NCI-H524 (cell line): ENCODE data around the gene HDAC8.
"Not testable (repeated sequence)": the region's sequence is repeated elsewhere in the genome, so short reads cannot be mapped to it uniquely, and the experiment has no call there.

Source experiments
- DNase-seq, 2 experiments: peaks; one replicate each; lab custom pipeline; 2025; lab: John Stamatoyannopoulos, UW

The HDAC8 gene

DNA sequence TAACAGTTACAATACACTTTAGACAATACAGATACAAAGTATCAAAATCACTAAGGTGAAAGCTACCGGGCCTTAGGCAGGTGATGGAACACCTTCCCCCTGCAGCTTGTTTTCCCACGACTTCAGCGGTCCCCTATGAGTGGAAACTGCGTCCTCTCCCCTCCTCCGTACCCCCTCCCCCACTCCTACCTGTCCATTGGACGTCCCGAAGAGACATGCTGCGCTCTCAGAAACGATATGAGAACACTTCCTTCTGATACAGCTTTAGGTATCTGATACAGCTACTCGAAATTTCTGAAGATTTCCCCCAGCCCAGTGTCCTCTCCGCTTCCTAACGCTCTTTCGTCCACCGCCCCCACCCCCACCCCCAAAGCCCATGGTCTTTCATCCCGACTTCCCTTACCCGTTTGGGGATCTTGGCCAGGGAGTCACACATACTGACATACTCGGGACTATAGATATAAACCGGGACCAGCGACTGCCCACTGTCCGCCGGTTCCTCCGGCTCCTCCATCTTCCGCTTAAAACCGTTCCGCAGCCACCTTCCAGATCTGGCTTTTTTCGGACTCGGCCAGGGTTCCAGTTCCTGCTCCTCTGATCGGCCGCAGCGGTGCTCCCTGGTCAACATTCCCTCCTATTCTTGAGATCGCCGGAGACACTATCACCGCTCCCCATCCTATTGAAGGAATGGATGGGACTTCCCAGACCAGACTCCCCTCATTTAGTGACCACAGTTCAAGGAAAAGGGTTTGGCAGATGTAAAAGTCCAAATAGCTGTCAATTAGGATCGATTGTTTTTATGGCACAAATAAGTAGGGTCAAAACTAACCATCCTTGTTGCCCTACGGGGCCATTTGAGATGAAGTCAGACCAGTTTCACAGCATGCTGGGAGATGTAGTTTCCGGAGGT lies at the start of gene HDAC8:
Gene HDAC8, minus strand, starts transcription at position 596 of the 910 bp plus-strand sequence. Its CDS starts 82 bp downstream, at position 514.
- DNase-seq: peak; percentile 78 to 85

DNA sequence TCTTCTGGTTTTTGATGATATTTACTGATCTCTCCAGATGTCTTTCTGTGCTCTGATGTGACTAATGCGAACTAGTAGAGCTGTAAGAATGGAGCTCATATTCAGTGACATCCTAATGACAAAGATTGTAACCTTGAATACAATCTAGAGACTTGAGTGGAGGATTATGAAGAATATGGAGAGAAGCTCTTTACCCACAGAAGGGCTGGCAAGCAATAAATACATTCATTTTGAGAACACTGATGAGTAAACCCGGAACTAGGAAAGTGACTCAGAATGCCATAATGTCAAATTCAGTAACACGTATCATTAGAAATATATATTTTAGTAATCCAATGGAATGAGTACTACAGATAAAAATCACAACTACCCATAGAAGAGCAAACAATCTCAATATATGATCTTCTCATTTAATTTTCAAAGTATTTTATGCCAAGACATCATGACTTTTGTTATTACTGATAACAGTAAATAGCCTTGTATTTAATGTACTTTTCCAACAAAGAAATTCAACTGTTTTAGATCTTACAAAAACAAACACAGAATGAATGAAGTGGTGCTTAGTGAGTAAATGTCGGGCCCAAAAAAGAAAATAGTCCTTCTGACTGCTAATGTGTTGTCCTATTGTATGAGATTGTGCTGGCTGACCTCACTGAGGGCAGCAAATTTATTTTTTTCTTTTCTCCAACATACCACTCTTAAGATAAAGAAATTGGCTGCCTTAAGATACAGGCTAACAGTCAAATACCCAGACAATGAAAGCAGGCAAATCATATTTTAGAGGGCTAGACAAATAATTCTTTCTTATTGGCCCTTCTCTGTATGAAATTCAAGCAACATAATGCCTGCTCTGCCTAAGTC lies 49.2 kb upstream of the HDAC8 start:
- DNase-seq: no peak

DNA sequence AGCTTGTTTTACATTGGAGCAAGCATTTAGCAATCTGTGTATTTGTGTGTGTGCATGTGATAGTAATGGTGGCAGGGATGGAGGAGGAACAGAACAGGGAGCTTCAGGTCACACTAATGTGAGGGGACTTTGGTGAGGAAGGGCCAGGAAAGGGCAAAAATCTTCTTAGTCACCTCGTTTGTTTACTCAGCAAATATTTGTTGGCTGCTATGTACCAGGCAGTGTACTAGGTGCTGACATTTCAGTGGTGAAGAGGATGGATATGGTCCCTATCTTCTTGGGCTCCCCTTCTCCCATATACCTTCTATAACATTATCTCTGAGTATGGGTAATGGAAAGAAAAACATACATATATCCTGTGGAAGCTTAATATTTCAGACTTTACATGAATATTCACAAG lies 48.5 kb upstream of the HDAC8 start:
- no peak for DNase-seq

DNA sequence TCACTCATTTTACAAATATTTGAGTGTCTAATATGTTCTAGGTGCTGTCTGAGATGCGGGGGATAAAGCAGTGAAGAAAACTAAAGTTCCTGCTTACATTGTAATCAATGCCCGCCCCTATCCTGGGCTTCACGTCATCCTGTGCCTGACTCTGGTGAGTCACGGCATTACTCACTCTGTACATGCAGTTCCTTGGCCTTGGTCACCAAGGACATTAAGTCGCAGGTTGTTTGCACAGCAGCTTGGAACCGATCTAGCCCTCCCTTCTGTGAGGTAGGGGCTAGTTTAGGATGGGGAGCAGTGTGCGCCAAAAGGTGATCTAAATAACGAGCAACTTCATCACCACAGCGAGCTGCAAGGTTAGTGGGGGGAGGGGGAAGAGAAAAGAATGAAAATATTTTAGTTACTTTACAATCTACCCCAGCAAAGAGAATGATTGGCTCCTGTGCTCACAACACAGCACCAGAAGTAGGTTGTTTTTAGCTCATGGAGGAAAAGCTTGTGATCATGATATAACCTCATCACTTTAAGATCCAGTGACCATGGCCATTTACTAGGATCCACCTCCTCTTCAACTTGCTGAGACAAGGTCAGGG lies 48.0 kb upstream of the HDAC8 start:
- DNase-seq: no peak

DNA sequence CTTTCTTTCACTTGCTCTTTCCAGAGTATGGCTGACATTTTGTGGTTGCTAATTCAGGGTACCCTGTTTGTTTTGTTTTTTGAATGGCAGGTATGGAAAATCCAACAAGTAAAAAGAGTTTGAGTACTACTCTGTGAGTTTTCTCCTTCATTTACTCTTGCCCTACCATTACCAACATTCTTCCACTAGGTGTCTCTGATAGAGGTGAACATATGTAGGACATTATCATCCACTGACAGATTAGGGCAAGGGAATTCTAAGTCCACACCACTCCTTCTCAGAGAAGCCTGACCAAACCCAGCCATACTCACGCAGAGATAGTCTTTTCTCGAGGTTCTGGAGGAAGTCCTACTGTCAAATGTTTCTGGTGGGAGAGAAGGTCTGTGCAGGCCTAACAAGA lies 36.7 kb upstream of the HDAC8 start:
- peak in 1 of 2 experiments; percentile 3 for DNase-seq

DNA sequence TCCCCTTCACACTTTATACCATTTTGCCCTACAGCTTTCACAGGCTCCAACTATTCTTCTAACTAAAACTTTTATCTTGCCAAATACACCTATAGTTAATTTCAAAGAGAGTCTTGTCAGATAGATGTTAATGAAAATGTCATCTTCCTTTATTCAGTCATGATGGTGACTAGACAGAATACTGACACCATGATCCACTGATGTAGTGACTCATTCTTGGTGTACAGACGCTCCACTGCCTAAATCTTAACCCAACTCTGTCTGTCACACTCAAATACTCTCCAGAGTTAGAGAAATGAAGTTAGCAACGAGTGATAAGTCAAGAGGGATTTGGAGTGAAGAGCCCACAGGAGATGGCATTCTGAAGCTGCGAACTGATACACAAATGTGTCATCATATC lies 32.1 kb upstream of the HDAC8 start:
- no peak for DNase-seq

DNA sequence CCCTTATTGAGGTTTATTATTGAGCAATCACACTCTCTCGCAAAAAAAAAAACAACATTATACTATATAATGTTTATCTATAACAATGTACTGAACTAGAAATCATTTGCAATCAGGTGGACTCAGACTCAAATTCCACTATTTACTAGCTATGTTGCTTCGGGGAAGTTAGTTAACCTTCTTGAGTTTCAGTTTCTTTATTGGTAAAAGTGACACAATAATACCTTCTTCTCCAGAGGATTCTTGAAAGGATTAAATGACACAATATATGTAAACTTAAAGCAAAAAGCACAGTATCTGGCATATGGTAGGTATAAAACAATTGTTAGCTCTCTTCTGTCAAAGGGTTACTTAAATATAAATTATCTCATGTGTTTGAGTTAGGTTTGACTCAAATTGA lies 31.5 kb upstream of the HDAC8 start:
- no peak for DNase-seq

DNA sequence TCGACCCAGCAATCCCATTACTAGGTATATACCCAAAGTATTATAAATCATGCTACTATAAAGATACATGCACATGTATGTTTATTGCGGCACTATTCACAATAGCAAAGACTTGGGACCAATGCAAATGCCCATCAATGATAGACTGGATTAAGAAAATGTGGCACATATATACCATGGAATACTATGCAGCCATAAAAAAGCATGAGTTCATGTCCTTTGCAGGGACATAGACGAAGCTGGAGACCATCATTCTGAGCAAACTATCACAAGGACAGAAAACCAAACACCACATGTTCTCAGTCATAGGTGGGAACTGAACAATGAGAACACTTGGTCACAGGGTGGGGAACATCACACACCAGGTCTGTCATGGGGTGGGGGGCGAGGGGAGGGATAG lies 18.4 kb upstream of the HDAC8 start:
- not testable (repeated sequence) for DNase-seq

DNA sequence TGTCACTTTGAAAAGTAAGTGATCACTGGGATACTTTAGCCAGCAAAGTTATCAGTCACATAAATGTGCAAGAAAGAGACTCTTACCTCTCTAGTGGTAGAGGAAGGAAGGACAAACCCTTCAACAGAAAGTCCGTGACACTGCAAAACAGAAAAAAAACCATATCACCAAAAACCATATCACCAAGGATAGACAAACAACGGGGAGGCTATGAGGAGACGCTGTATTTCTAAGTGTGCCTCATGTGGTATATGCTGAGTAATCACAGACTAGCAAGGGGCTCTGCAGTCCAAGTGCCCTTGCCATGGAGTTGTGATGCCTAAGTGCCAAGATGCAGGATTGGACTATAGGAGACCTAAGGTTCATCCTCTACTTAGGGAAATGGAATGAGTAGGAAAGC lies 11.5 kb upstream of the HDAC8 start:
- DNase-seq: no peak

DNA sequence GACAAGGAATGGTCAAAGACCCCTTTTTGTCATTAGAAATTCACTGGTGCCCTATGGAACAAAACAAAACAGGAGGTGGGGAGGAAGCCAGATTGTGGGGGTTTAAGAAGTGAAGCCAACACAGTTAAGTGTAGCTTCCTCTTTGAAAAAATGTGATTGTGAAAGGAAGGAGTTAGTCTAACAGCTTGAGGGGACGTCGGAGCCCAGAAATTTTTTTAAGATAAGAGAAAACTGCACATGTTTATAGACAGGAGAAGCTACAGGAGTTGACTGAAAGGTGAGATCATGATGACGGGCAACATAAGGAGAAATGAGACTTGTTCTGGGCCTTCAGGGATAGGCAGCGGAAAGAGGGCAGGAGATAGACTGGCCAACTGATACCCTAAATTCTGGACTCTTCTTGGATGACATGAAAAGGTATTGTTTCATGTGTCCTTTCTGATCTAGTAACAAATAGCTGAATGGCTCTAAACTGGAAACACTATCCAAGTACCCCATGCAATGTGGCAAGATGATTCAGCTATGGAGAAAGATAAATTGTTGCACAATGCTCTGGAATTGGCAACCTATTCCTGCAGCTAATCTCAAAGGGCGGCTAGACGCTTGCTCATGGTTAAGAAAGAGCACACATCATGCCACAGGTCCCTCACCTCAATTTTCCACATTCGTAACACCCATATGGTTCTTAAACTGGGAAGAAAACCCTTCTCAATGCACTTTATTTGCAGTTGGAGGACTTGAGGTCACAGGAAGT lies 3.7 kb upstream of the HDAC8 start:
- no peak for DNase-seq

DNA sequence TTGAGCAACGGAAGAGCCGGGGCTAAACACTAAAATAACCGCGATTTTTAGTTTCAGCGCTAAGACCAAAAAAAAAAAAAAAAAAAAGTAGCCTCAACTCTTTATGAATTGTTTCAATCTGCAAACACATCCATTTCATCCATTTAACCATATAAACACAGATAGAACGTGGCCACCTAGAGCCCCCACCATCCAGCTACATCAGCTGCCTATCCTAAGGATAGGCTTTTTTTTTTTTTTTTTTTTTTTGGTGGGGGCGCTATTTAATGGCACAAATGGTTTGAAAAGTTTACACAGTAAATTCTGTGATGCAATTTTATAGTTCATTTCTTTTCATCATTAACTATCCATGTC lies 492 bp upstream of the HDAC8 start:
- DNase-seq: no peak

DNA sequence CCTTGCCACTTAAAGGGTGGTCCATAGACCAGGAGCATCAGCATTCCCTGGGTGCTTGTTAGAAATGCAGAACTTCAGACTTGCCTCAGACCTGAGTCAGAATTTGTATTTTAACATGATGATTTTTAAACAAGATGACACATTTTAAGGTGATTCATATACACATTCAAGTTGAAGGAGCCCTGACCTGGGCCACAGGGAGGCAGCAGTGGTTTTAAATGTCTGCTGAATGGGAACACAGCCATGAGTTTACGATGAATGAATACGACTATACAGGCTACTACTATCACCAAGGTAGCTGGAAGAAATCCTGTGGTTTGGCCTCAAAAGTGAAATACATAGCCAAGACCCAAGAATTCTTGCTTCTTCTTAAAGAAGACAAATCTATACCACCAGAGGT lies 2.9 kb downstream of the HDAC8 start:
- no peak for DNase-seq

DNA sequence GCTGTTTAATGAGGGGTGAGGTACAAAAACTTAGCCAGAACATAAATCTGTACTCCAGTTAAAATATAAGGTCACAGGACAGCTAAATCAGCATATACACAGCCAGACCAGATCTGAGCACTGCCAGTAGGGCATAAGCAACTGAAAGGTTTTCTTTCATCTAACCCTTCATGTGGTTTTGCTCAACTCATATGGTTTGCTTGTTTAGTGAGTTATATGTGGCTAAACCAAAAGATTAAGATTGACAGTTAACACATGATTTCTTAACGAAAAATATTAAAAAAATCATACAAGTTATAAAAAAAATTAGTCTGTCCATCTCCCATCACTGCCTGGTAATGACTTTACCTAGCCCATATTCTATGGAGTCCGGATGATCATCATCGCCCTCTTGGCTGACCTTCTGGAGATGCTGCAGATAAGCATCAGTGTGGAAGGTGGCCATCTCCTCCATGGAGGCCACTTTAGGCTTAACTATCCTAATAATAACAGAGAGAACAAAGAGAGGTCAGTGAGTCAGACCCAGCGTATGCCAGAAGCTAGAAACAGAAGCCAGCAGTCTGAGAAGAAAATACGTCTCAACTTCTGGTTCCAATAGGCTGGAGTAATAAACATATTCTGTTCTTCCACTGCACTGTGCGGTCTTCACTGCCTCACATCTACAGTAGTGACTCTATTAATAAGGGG lies 4.1 kb downstream of the HDAC8 start:
- DNase-seq: no peak

DNA sequence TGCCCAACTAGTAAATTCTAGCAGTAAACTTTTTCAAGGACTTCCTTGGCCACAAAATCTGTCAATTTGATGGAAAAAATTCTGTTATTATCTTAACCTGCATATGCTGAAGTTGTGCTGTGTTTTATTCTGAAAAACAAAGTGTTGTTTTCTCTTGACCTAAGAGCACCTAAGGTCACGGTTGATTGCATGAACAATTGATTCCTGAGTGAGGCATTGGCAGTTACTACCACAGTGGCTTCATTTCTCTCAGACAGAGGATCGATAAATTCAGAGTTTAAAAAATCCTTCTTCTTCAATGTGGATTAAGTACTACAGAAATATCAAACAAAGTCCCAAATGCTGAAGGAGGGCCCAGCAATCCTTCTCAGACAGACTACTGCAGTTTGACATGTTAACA lies 6.2 kb downstream of the HDAC8 start:
- DNase-seq: no peak

DNA sequence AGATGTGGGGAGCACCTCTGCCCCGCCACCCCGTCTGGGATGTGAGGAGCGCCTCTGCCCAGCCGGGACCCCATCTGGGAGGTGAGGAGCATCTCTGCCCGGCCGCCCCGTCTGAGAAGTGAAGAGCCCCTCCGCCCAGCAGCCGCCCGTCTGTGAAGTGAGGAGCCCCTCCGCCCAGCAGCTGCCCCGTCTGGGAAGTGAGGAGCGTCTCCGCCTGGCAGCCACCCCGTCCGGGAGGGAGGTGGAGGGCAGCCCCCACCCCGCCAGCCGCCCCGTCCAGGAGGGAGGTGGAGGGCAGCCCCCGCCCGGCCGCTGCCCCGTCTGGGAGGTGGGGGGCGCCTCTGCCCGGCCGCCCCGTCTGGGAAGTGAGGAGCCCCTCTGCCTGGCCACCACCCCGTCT lies 13.0 kb downstream of the HDAC8 start:
- DNase-seq: not testable (repeated sequence)

DNA sequence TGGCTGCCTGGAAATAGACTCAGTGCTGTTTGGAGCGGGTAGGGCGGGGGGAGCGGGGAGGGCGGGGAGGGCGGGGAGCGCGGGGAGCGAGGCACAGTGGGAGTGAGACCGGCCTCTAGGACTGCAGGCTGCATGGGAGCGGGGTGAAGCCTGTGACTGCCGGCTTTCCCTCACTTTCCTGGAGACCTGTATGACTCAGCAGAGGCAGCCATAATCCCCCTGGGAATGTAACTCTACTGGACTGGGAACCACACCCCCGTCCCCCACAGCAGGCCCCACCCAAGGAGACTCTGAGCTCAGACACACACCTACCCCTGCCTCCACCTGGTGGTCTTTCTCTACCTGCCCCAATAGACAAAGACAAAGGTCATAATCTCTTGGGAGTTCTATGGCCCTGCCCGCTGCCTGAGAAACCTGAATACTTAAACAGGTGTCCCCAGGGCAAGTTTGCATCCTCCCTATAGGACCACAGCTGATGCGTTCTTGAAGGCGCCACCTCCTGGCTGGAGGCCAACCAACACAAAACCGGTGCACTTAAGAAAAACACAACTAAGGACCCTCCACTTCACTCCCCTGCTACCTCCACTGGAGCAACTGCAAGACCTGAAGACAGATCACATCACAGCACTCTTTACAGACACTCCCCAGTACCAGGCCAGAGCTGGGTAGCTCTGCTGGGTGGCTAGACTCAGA lies 18.0 kb downstream of the HDAC8 start:
- DNase-seq: peak in 1 of 2 experiments; percentile 46

DNA sequence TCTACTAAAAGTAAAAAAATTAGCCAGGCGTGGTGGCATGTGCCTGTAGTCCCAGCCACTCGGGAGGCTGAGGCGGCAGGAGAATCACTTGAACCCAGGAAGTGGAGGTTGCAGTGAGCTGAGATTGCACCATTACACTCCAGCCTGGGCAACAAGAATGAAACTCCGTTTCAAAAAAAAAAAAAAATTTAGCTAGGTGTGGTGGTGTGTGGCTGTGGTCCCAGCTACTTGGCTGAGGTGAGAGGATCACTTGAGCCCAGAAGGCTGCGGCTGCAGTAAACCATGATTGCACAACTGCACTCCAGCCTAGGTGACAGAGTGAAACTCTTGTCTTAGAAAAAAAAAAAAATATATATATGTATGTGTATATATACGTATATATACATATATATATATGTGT lies 20.2 kb downstream of the HDAC8 start:
- DNase-seq: not testable (repeated sequence)

DNA sequence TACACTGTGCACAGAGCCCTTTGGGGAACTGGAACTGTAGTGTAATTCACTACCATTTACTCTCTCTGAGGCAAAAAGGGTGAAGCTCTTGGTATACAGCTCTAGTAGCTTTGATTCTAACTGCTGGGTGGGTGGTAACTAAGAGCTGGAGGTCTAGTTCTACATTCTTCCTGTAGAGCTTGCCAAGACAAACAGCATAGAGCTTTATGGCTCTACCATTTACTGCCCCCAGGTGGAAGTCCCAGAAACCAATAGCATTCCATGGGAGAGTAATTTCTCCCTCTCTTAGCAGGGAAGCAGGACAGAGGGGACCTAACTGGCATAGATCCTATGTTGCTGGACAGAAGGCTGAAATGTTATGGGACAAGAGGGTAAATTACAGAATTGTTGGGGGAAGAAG lies 26.7 kb downstream of the HDAC8 start:
- no peak for DNase-seq

DNA sequence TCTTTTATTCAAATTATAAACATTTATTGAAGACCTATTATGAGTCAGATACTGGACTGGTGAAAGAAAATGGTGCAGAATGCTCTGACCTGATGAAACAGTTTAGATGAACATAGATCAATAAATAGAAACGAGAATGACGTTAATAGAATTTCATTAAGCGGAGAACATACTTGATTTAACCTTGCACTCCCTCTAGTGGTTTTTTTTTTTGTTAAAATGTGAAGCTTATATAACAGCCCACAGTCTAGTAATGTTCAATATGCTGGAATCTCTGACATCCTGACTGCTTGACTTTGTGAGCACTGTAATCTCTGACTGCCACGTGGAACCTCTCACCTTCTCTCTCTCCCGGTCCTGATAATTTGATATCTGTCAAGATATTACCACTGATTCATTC lies 32.3 kb downstream of the HDAC8 start:
- DNase-seq: peak; percentile 1 to 59

DNA sequence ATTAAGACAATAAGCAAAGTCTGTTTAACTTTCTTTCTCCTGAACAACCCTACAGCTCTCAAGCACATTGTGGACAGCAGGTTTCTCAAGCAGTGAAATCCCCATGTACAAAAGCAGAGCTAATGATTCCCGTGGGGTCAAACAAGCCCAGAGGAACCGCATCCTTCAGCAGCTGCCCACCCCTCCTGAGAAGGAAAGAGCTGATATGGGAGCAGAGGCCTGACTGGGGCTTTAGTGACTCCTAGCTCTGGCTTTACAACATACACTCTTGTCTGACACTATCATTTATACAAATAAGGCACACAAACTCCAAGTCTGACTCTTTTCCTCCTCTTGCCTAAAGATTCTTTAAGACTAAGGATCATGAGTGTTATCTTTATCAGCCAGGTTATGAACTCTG lies 32.8 kb downstream of the HDAC8 start:
- peak; percentile 1 to 19 for DNase-seq

DNA sequence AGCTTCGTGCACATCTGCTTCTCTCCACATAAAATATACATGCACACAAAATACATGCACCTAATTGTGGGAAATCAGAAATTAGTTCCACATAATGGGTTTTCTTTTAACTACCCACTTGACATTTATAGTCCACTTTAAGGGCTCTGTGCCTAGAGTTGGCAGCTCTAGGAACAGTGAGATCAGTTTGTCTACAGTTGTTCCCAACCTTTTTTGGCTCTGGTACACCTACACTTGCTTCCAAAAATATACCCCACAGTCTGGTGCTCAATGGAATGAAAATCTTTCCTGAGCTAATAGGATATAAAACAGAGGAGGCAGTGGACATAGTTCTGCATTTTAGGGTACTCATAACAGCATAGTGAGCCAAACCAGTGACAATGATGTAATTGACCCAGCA lies 36.1 kb downstream of the HDAC8 start:
- DNase-seq: no peak
